Fibroblast of lung (primary cell): ENCODE measurements around the gene INAFM1. TPM values are rescaled to one million over a fixed set of nuclear protein-coding genes. Genes with fewer than 3 reads are reported as not detected.

Experiments used
- DNase-seq, 2 donors: peaks; one replicate each; pipeline versions ENCODE4 v3.0.0 to v3.0.0-alpha.2; 2010; ENCODE audit warnings: low read depth in 2 of 2
- H2AFZ ChIP-seq: 2 replicates; pipeline ENCODE4 v1.5.1; 2012; ENCODE audit warnings: low read length, control low read depth, inconsistent platforms
- H3K27ac ChIP-seq: 2 replicates; pipeline ENCODE4 v1.5.1; 2011; ENCODE audit warnings: low read length, control low read depth; ENCODE audit not compliant: insufficient read depth
- H3K27me3 ChIP-seq: 2 replicates; pipeline ENCODE4 v1.5.1; 2011; ENCODE audit warnings: mild to moderate bottlenecking, low read length; ENCODE audit not compliant: control insufficient read depth, insufficient read depth
- H3K36me3 ChIP-seq: 2 replicates; pipeline ENCODE4 v1.5.1; 2011; ENCODE audit warnings: low read length; ENCODE audit not compliant: control insufficient read depth, insufficient read depth
- H3K4me1 ChIP-seq: 2 replicates; pipeline ENCODE4 v1.5.1; 2011; ENCODE audit warnings: low read length; ENCODE audit not compliant: control insufficient read depth, insufficient read depth; ENCODE audit errors: extremely low read depth
- H3K4me2 ChIP-seq: 2 replicates; pipeline ENCODE4 v1.5.1; 2011; ENCODE audit warnings: low read length, control low read depth; ENCODE audit not compliant: insufficient read depth; ENCODE audit errors: extremely low read depth
- H3K4me3 ChIP-seq, 4 experiments: fragments of 200-600 bp in 1 of 4; sonication (generic) in 1 of 4; replicated peaks in 1 of 4; 2 replicates each; pipeline ENCODE4 v1.5.1; 2011 to 2016; ENCODE audit warnings: low read length in 4 of 4, low read depth in 3 of 4, mild to moderate bottlenecking in 3 of 4, control low read depth in 2 of 4, inconsistent platforms in 1 of 4, mixed read lengths in 1 of 4; ENCODE audit not compliant: insufficient read depth in 1 of 4; ENCODE audit errors: control extremely low read depth in 1 of 4
- H3K79me2 ChIP-seq: 2 replicates; pipeline ENCODE4 v1.5.1; 2012; ENCODE audit warnings: mild to moderate bottlenecking, low read length, inconsistent platforms; ENCODE audit not compliant: control insufficient read depth, insufficient read depth
- H3K9ac ChIP-seq: 2 replicates; pipeline ENCODE4 v1.5.1; 2011; ENCODE audit warnings: mild to moderate bottlenecking, low read length, control low read depth; ENCODE audit not compliant: insufficient read depth
- H3K9me3 ChIP-seq: 2 replicates; pipeline ENCODE4 v1.5.1; 2012; ENCODE audit warnings: low read depth, low read length; ENCODE audit not compliant: control insufficient read depth, insufficient read depth
- H4K20me1 ChIP-seq: 2 replicates; pipeline ENCODE4 v1.5.1; 2011; ENCODE audit warnings: low read length; ENCODE audit not compliant: control insufficient read depth, insufficient read depth; ENCODE audit errors: extremely low read depth
- EZH2 ChIP-seq: IDR thresholded peaks from 2 replicates; pipeline ENCODE4 v1.5.1; 2012; ENCODE audit warnings: low read length, control low read depth, mild to moderate bottlenecking; ENCODE audit errors: missing control alignments
- polyA plus RNA-seq, 2 donors: library from polyadenylated mRNA; depleted of rRNA in 1 of 2; stranded (reverse) in 1 of 2; unstranded in 1 of 2; fragments of >200 nt; gene quantifications; 2 replicates each; pipeline ENCODE4 v1.2.1, GENCODE V29; 2011 to 2012; ENCODE audit warnings: missing spikeins in 1 of 2
- total RNA-seq: library from RNA; depleted of rRNA; stranded (reverse); fragments of >200 nt; gene quantifications from 2 replicates; pipeline ENCODE4 v1.2.1, GENCODE V29; 2014
- TF ChIP-seq, protein P1 (sequence below), 2 donors: IDR thresholded peaks in 1 of 2; conservative IDR thresholded peaks in 1 of 2; 1 replicate in 1 of 2; 2 replicates in 1 of 2; pipeline ENCODE4 v1.5.1; 2011 to 2012; ENCODE audit warnings: low read length in 2 of 2, control low read depth in 1 of 2, inconsistent platforms in 1 of 2, low read depth in 1 of 2, mild to moderate bottlenecking in 1 of 2

Gene INAFM1
- total and polyA plus RNA-seq, 2 donors (not counting 1 experiment from before 2014, with no cell fraction given), result 2.0 to 3.6 TPM

DNA sequence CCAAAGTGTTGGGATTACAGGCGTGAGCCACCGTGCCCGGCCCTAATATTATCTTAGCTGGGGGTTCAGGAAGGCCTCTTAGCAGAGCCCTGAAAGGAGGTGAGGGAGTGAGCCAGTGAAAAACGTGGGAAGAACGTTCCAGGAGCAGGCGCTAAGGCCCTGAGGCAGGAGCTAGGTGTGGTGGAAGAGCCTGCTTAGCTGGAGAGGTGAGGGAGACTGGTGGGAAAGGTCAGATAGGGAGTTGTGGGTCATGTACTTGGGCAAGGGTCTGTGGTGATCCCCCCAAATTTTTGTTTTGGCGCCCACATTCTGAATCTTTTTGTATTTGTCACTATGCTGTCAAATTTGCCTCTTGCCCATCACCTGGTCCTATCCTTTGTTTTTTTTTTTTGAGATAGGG is 5.1 kb upstream of the INAFM1 start:
- no peak overlapping the region for H3K9ac ChIP-seq
- H2AFZ ChIP-seq, result no peak overlapping the region
- H3K79me2 ChIP-seq, result no peaks in the 10 kb centered on the region
- H3K9me3 ChIP-seq, result no peaks in the 10 kb centered on the region
- no peaks in the 10 kb centered on the region for H4K20me1 ChIP-seq
- no peak overlapping the region for H3K27ac ChIP-seq
- H3K27me3 ChIP-seq, result no peaks in the 10 kb centered on the region
- DNase-seq, result no peak
- peaks cover 14% of the 10 kb centered on the region for H3K36me3 ChIP-seq
- H3K4me3 ChIP-seq, result no peak overlapping the region
- H3K4me2 ChIP-seq, result no peak overlapping the region
- H3K4me1 ChIP-seq, result peaks cover 9% of the 10 kb centered on the region
- TF ChIP-seq, protein P1, sequence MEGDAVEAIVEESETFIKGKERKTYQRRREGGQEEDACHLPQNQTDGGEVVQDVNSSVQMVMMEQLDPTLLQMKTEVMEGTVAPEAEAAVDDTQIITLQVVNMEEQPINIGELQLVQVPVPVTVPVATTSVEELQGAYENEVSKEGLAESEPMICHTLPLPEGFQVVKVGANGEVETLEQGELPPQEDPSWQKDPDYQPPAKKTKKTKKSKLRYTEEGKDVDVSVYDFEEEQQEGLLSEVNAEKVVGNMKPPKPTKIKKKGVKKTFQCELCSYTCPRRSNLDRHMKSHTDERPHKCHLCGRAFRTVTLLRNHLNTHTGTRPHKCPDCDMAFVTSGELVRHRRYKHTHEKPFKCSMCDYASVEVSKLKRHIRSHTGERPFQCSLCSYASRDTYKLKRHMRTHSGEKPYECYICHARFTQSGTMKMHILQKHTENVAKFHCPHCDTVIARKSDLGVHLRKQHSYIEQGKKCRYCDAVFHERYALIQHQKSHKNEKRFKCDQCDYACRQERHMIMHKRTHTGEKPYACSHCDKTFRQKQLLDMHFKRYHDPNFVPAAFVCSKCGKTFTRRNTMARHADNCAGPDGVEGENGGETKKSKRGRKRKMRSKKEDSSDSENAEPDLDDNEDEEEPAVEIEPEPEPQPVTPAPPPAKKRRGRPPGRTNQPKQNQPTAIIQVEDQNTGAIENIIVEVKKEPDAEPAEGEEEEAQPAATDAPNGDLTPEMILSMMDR (conservative IDR thresholded peaks at IDR 0.05 in 1 of 2, IDR thresholded peaks at IDR 0.05 in 1 of 2; ENCODE audit: low read depth in 1 of 2, low read length in 2 of 2), result no peak
- no peak for TF ChIP-seq EZH2

DNA sequence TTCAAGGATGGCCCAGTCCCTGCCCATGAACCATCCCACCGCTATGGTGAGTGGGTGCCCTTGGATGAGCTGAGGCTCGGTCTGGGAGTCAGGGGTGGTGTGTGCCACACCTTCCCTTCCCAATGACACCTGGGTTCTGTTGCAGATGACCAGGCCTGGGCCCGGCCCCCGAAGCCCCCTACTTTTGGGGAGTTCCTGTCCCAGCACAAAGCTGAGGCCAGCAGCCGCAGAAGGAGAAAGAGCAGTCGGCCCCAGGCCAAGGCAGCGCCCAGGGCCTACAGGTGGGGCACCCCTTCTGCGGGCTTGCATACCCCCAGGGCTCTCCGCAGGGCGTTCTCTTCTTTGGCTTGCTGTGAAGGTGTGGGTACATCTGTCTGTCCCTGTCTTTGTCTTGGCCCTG is 4.3 kb upstream of the INAFM1 start:
- Histone ChIP-seq H3K4me3 (no peak overlapping the region), H3K9me3 (no peaks in the 10 kb centered on the region), H3K36me3 (peaks cover 16% of the 10 kb centered on the region), H3K27me3 (no peaks in the 10 kb centered on the region), H2AFZ (no peak overlapping the region), H4K20me1 (no peaks in the 10 kb centered on the region), H3K9ac (no peak overlapping the region), H3K4me2 (no peak overlapping the region), H3K79me2 (no peaks in the 10 kb centered on the region), H3K4me1 (peaks cover 11% of the 10 kb centered on the region), H3K27ac (no peak overlapping the region)
- no peak for TF ChIP-seq EZH2
- TF ChIP-seq, protein P1 (conservative IDR thresholded peaks at IDR 0.05 in 1 of 2, IDR thresholded peaks at IDR 0.05 in 1 of 2; ENCODE audit: low read depth in 1 of 2, low read length in 2 of 2), result no peak
- DNase-seq, result no peak

DNA sequence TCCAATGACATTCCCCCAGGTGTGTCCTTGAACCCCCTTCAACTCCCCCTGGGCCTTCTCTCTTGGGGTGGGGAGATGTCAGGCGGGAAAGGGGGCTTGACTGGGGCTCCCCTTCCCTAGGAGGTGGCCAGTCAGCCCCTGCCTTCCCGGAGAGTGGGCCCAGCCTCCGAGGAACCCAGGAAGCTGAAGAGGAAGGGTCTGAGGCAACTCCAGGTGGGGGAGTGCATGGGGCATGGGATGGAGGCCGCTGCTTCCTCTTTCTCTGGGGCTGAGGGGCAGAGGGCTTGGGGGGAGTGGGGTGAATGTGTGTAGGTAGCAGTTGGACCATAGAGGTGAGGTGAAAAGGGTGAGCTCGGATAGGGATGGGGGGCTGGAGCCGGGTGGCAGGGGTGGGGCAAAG is 2.7 kb upstream of the INAFM1 start:
- TF ChIP-seq, protein P1 (conservative IDR thresholded peaks at IDR 0.05 in 1 of 2, IDR thresholded peaks at IDR 0.05 in 1 of 2; ENCODE audit: low read depth in 1 of 2, low read length in 2 of 2), result no peak
- no peak for TF ChIP-seq EZH2

More for the DNA sequence above, 2.7 kb upstream of the INAFM1 start:
- Histone ChIP-seq H3K27me3 (no peaks in the 10 kb centered on the region), H3K9ac (no peak overlapping the region), H3K27ac (no peak overlapping the region), H3K9me3 (no peaks in the 10 kb centered on the region), H2AFZ (no peak overlapping the region), H3K4me3 (no peak overlapping the region), H3K4me1 (peaks cover 22% of the 10 kb centered on the region), H4K20me1 (no peaks in the 10 kb centered on the region), H3K36me3 (peaks cover 10% of the 10 kb centered on the region), H3K4me2 (no peak overlapping the region), H3K79me2 (no peaks in the 10 kb centered on the region)
- no peak for DNase-seq
